Left kidney (tissue), 2 donors: Measurements from ENCODE around the gene TNFRSF1B. TPM values are rescaled to one million over a fixed set of nuclear protein-coding genes. Genes with fewer than 3 reads are reported as not detected.

Source experiments
- DNase-seq: peaks from one replicate; pipeline ENCODE4 v3.0.0-alpha.2; 2013
- polyA plus RNA-seq: library from polyadenylated mRNA; unstranded; fragments of 120-200 nt; gene quantifications from one replicate; pipeline ENCODE4 v1.2.1, GENCODE V29; 2013; ENCODE audit not compliant: insufficient read length

TNFRSF1B gene
- polyA plus RNA-seq, 1 donor: 4.4 TPM

GRCh38 chr1:12191242-12192032 lies 24.6 kb downstream of the TNFRSF1B start:
- DNase-seq: no peak

GRCh38 chr1:12194666-12195216 lies 27.9 kb downstream of the TNFRSF1B start:
- DNase-seq: no peak

GRCh38 chr1:12195416-12195815 lies 28.6 kb downstream of the TNFRSF1B start:
- no peak for DNase-seq

- DNase-seq: no peak
Observed at GRCh38 chr1:12196641-12197482, 30.1 kb downstream of the TNFRSF1B start.

- DNase-seq: no peak
Observed at GRCh38 chr1:12197483-12197880, 30.7 kb downstream of the TNFRSF1B start.

GRCh38 chr1:12200208-12200607 lies 33.4 kb downstream of the TNFRSF1B start:
- no peak for DNase-seq

- no peak for DNase-seq
Observed at GRCh38 chr1:12201352-12202189, 34.8 kb downstream of the TNFRSF1B start.

GRCh38 chr1:12202190-12202497 lies 35.4 kb downstream of the TNFRSF1B start:
- DNase-seq: no peak

GRCh38 chr1:12202577-12202976 lies 35.8 kb downstream of the TNFRSF1B start:
- no peak for DNase-seq

GRCh38 chr1:12203216-12204007 lies 36.6 kb downstream of the TNFRSF1B start:
- DNase-seq: no peak

- no peak for DNase-seq
Observed at GRCh38 chr1:12204140-12204539, 37.3 kb downstream of the TNFRSF1B start.

GRCh38 chr1:12204754-12205658 lies 38.2 kb downstream of the TNFRSF1B start:
- DNase-seq: no peak

GRCh38 chr1:12206238-12206637 lies 39.4 kb downstream of the TNFRSF1B start:
- no peak for DNase-seq

- DNase-seq: no peak
Observed at GRCh38 chr1:12206792-12207424, 40.1 kb downstream of the TNFRSF1B start.

GRCh38 chr1:12208271-12208670 lies 41.5 kb downstream of the TNFRSF1B start:
- DNase-seq: no peak

- peak; percentile 86 for DNase-seq
Observed at GRCh38 chr1:12208764-12209494, 42.1 kb downstream of the TNFRSF1B start.

- DNase-seq: no peak
Observed at GRCh38 chr1:12209495-12209832, 42.7 kb downstream of the TNFRSF1B start.

GRCh38 chr1:12215118-12215961 lies 48.5 kb downstream of the TNFRSF1B start:
- DNase-seq: no peak
